Measurements from ENCODE around the gene RGS3.

- no peak for TF ChIP-seq POLR2A (IDR thresholded peaks at IDR 0.05; ENCODE audit: insufficient read depth in 1 of 2, low read depth in 2 of 2, low read length in 2 of 2)
- TF ChIP-seq CTCF (CRISPR knock-in tag; IDR thresholded peaks at IDR 0.05): no peak
Observed at GRCh38 chr9:113503613-113504211, 40.2 kb downstream of the RGS3 start.
